NCI-H1694 treated with DMSO at 0.1 percent for 48 hours (cell line): ENCODE data around the gene PPP1CC.
A peak's percentile ranks its signal among the peaks of the same experiment; 100 is the strongest.
"Not testable (repeated sequence)": the region's sequence is repeated elsewhere in the genome, so short reads cannot be mapped to it uniquely, and the experiment has no call there.

Experiments used
- DNase-seq: peaks from one replicate; lab custom pipeline; 2025; lab: John Stamatoyannopoulos, UW

The PPP1CC gene

DNA sequence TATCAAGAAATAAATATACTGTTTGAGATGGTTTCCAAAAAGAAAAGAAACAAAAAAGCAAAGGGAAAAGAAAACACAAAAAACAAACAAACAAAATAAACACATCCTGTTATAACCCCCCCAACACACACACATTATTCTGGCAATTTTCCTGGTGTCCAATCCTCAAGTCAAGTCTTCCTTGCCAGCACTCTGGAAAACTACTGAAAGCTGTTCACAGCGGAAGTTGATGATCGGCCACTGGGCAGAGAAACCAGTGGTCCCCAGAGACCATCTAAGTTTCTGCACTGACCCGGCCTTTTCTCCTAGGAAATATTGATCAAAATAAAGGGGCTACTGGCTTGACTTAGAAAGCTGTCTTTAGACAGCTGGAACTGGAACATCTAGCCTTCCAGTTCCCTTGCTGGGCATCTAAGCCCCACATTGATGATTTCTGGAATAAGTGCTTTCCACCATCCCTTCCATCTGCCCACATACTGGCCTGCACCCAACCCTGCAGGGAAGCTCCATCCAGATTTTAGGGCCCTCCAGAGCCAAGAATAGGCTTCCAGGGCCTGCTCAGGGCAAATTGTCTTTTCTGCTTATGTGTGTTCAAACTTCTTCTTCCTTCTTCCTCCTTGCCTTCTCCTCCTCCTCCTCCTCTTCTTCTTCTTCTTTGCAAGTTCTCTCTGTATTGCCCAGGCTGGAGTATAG is 11.6 kb upstream of the PPP1CC start:
- no peak for DNase-seq

GRCh38 chr12:110750784-110751461 is 8.2 kb upstream of the PPP1CC start:
- DNase-seq, result no peak

DNA sequence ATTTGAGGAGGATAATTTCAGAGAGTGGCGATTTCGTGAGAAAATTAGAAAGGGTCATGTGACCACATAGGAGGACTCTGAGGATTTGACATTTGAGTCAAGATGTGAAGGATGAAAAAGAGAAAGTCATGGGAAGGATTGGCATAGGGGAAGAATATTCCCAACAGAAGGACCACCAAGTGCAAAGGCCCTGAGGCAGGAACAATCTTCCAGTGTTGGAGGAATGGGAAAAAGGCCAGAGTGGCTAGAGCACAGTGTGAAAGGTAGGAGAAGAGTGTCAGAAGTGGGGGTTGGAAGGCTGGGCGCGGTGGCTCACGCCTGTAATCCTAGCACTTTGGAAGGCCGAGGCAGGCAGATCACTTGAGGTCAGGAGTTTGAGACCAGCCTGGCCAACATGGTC is 3.9 kb upstream of the PPP1CC start:
- no peak for DNase-seq

DNA sequence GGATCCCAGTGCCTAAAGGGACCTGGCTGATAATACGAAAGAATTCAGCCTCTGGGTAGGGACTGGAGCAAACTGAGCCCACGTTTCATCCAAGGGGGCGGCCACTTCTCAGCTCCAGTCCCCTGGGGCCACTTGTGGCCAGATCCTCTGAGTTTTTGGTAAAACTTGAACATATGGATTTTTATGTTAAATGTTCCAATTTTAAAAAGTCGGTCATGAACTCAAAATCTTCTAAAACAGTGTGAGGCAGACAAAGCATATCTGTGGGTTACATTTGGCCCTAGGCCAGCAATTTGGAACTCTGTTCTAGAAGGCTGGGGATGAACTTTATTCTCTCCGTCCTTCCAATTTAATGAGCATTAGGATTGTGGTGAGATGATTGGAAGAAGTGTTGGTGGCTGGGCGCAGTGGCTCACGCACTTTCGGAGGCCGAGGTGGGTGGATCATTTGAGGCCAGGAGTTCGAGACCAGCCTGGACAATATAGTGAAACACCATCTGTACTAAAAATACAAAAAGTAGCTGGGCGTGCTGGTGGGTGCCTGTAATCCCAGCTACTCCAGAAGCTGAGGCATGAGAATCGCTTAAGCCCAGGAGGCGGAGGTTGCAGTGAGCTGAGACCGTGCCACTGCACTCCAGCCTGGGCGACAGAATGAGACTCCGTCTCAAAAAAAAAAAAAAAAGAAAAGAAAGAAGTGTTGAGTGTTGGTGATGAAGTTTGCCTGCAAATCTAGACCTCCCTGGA is 3.0 kb upstream of the PPP1CC start:
- DNase-seq, result no peak

DNA sequence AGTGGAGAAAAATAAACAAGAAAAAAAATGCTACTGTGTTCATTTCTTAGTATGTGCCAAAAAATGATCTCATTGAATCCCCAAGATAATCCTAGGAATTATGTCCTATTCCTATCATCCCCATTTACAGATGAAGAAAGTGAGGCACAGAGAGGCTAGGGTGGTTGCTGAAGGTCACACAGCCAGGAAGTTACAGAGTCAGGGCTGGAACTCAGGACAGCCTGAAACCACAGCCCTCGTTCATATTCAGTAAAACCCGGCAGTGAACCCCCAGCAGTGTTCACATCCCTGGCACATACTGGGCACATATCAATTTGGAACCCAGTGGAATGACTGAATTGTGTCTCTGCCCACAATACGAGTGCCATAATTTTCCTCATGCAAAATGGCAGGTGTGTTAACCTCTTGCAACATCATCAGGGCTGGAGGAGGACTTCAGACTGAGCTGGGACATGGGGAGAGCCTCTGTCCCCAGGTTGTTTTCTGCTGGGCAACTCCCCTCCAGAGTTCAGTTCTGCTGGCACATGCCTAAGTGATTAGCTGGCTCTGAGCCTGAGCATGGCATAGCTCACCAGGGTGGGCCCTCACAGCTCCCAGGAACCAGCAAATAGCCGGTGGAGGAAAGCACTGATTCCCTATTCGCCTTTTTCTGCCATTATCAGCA is 2.0 kb upstream of the PPP1CC start:
- no peak for DNase-seq

GRCh38 chr12:110744151-110744571 is 1.5 kb upstream of the PPP1CC start:
- no peak for DNase-seq

DNA sequence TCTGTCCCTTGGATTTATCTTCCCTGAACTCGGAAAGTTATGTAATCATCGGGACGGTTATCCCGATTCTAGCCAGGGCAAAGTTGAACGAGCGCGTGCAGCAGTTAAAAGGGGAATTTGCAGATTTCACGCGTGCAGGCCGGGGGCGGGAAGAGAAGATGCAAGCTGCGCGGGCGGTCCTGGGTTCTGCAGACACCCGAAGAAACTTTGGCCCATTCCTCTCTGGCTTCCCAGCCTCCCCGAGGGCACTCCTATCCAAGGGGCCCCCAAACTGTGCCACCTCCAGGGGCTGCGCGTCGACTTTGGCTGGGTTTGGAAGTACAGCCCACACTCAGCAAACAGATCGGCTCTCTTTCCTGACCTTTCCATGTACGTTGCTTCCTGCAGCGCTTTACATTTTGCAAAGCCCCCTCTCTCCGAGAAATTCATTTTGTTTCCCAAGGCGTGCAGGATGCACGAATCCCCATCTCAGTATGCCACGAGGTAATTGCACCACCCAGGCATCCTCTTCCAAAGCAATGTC is 941 bp upstream of the PPP1CC start:
- no peak for DNase-seq

GRCh38 chr12:110742096-110742717 is 484 bp downstream of the PPP1CC start:
- DNase-seq, result no peak

- peak; percentile 11 for DNase-seq
Measured at GRCh38 chr12:110741341-110742095, 1.2 kb downstream of the PPP1CC start.

GRCh38 chr12:110739894-110740293 is 2.8 kb downstream of the PPP1CC start:
- no peak for DNase-seq

DNA sequence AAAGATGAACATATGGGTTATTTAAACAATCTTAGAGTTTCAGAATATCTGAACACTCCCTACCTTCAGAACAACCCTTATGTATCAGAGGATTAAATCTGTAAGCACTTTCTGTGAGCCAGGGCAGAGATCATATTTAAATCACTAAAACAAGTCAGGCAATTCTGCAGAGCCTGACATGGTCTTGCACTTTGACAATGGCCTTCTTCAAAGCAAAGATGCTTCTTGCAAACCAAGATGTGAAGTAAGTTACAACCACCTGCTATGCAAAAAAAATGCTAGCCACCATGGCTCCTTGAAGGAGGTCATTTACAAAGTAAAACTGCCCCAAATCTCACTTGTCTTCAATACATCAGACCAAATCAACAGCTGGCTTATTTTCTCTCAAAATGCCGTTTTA is 3.2 kb downstream of the PPP1CC start:
- DNase-seq, result no peak

DNA sequence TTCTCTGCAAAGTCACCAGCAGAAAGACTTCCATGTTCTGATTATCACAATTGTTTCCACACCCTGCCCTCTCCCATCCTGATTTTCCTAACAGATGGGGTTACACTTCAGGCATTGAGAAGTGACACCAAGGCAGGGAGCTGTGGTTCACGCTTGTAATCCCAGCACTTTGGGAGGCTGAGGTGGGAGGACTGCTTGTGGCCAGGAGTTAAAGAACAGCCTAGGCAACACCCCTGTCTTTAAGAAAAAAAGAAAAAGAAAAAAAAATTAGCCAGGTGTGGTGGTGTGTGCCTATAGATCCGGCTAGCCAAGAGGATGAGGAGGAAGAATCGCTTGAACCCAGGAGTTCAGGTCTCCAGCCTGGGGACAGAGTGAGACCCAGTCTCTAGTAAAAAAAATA is 5.2 kb downstream of the PPP1CC start:
- no peak for DNase-seq

GRCh38 chr12:110737016-110737415 is 5.7 kb downstream of the PPP1CC start:
- not testable (repeated sequence) for DNase-seq

GRCh38 chr12:110733900-110734299 is 8.8 kb downstream of the PPP1CC start:
- no peak for DNase-seq

DNA sequence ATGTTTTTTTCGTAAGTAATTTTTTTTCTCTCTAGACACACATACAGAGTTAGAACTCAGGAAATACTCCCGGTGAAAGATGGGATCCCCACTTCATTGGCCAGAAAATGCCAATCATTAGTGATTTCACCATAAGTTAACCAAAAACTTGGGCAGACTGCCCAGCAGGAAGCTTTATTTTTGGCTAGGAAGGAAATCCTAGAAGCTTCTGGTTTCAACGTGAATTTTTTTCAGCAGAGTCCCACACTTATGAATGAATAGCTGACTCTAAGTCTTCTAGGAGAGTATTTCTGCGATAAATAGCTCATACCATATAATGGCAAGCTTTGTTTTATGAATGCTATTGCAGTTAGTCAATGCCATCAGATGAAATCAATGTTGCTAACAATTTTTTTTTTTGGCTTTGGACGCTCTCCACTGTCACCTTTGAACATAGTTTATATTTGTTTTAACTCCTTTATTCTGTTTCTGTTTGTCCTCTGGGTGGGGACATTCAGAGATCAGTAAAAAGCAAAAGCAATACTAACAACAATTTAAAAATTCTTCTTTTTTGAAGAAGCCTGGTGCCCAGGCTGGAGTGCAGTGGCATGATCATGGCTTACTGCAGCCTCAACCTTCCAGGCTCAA is 9.5 kb downstream of the PPP1CC start:
- DNase-seq, result no peak

DNA sequence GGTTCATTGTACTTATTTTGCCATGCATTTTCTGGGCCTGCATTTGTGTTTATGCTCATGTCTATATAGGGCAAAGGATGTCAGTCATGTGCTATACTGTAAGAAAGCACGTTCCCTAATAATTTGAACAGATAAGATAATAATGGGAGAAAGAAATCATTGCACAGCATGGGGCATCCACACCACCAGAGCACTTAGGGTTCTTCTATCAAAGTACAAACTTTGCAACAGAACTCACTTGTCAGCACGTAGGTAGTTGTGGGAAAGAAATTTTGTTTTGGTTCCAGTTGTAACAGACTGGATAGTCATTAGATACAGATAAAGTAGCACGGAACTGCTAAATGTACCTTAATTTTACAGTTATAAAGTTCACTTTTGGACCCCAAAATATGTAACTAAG is 10.1 kb downstream of the PPP1CC start:
- DNase-seq, result no peak

GRCh38 chr12:110731479-110731878 is 11.2 kb downstream of the PPP1CC start:
- no peak for DNase-seq

DNA sequence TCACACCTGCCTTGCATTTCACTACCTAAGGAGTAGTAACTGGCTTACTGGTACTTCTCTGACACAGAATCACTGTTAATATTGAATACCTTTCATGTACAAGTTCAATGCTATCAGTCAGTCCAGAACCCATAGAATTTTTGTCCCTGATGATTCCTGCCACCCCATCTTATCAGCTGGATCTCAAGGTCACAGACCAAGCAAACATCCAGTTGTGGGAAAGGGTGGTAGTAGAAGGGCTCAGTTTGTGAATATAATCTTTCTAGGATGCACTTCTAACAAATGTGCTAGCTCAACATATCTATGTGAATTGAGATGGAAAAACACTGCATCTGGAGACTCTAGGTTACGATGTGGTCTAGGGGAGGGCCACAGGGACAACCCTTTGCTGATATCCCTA is 14.1 kb downstream of the PPP1CC start:
- DNase-seq, result no peak

DNA sequence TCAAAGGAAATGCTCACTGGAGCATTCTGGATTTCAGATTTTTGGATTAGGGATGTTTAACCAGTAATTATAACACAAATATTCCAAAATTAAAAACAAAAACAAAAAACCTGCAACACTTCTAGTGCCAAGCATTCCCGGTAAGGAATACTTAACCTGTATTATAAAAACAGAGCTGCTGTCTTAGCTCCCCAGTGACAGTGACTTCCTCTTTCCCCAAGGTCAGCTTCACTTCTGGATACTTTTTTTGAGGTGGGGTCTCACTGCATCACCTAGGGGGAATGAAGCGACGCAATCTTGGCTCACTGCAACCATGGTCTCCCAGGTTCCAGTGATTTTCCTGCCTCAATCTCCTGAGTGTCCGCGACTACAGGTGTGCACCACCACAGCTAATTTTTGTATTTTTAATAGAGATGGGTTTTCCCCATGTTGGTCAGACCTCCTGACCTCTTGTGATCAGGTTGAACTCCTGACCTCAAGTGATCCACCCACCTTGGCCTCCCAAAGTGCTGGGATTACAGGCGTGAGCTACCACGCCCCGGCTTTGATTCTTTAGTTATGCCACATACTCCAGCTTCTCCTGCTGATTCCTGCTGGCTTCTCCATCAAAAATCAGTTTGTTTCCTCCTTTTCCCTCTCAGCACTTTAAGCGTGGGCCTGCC is 15.9 kb downstream of the PPP1CC start:
- no peak for DNase-seq

- no peak for DNase-seq
Measured at GRCh38 chr12:110726028-110726427, 16.7 kb downstream of the PPP1CC start.
